Activated T-cell treated with anti-CD3 and anti-CD28 coated beads, Interleukin-2, amount 50 U/mL, for 24 hours (primary cell): ENCODE data around the gene SLC9A3.

Experiments
- DNase-seq: peaks from one replicate; pipeline ENCODE4 v3.0.0-alpha.2; 2020
- H3K27ac Mint-ChIP-seq: 2 replicates; pipeline ENCODE4 v1.8.0; 2020; ENCODE audit warnings: mild to moderate bottlenecking, mixed read lengths
- H3K27me3 Mint-ChIP-seq: 2 replicates; pipeline ENCODE4 v1.8.0; 2020; ENCODE audit warnings: mixed read lengths
- H3K36me3 Mint-ChIP-seq: 2 replicates; pipeline ENCODE4 v1.8.0; 2020; ENCODE audit warnings: low read depth, mixed read lengths
- H3K4me1 Mint-ChIP-seq: 2 replicates; pipeline ENCODE4 v1.8.0; 2020; ENCODE audit warnings: low read depth, mixed read lengths
- H3K4me3 Mint-ChIP-seq: 2 replicates; pipeline ENCODE4 v1.8.0; 2020; ENCODE audit warnings: mild to moderate bottlenecking, moderate library complexity, mixed read lengths
- H3K9me3 Mint-ChIP-seq: 2 replicates; pipeline ENCODE4 v1.8.0; 2020; ENCODE audit warnings: mixed read lengths

The SLC9A3 gene

DNA sequence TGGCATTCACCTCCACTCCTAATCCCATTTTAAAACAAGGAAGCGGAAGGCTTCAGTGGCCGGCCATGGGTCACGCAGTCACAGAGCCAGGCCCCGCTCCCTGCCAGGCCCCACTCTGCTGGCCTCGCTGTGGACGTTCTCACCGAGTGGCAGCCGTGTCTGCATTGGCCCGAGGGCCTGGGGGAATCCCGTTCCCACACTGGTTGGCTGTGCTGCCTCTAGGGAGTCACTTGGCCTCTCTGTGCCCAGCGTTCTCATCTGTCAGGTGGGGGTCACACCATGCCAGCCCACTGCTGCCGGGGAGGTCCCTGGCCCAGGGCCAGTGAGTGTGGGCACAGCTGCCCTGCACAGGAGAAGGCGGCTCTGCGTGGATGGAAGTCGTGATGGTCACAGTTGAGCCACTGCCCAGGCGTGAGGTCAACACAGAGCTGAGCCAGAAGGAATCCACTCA, 13.4 kb upstream of the SLC9A3 start:
- DNase-seq: no peak
- H3K27ac Mint-ChIP-seq: no peak overlapping the region
- no peak overlapping the region for H3K4me3 Mint-ChIP-seq
- no peaks in the 10 kb centered on the region for H3K9me3 Mint-ChIP-seq
- H3K27me3 Mint-ChIP-seq: peaks cover 20% of the 10 kb centered on the region
- H3K36me3 Mint-ChIP-seq: no peaks in the 10 kb centered on the region
- no peaks in the 10 kb centered on the region for H3K4me1 Mint-ChIP-seq

DNA sequence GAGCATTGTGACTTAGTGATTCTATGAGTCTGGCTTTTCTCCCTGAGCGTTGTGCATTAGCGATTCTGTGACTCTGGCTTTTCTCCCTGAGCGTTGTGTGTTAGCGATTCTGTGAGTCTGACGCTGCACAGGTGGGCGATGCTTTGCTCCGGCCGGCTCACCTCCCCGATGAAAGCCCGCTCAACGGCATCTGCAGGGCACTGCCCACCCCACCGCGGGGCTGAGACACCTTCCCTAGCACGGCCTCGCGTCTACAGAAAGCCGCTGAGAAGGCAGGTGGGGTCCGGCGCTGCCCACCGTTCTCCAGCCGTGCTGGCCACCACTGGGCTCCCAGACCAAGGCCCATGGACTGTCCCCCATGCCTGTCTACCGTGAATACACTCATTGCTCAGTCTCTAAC, 12.8 kb upstream of the SLC9A3 start:
- H3K27ac Mint-ChIP-seq: no peak overlapping the region
- H3K27me3 Mint-ChIP-seq: peaks cover 20% of the 10 kb centered on the region
- DNase-seq: no peak
- no peaks in the 10 kb centered on the region for H3K9me3 Mint-ChIP-seq
- H3K4me3 Mint-ChIP-seq: no peak overlapping the region
- H3K4me1 Mint-ChIP-seq: no peaks in the 10 kb centered on the region
- no peaks in the 10 kb centered on the region for H3K36me3 Mint-ChIP-seq

DNA sequence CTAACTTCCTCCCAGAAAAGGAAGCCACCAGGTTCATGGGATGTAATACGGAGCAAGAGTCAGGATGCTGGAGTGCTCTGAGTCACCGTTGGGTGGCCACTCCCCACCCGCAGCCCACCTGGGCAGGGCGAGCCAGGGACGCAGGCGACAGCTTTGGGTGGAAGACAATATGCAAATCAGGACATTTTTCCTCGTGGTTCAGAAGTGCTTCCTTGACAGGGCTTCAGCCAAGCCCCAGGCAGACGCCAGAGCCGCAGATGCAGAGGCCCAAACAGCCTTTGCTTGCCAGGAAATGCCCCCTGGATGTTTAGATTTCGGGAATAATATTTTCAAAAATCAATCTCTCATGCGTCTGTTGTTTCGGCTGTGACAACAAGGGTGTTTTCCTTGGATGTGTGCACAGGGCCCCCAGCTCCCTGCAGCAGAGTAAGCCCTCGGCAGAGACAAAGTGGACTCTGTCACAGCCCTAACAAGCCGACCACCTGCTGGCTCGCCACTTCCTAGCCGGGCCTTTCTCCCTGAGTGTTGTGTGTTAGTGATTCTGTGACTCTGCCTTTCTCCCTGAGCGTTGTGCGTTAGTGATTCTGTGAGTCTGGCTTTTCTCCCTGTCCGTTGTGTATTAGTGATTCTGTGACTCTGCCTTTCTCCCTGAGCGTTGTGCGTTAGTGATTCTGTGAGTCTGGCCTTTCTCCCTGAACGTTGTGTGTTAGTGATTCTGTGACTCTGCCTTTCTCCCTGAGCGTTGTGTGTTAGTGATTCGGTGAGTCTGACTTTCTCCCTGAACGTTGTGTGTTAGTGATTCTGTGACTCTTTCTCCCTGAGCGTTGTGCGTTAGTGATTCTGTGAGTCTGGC, 11.8 kb upstream of the SLC9A3 start:
- DNase-seq: no peak
- Mint-ChIP-seq H3K36me3 (no peaks in the 10 kb centered on the region), H3K27ac (no peak overlapping the region), H3K4me3 (no peak overlapping the region), H3K9me3 (no peaks in the 10 kb centered on the region), H3K4me1 (no peaks in the 10 kb centered on the region), H3K27me3 (peaks cover 28% of the 10 kb centered on the region)

DNA sequence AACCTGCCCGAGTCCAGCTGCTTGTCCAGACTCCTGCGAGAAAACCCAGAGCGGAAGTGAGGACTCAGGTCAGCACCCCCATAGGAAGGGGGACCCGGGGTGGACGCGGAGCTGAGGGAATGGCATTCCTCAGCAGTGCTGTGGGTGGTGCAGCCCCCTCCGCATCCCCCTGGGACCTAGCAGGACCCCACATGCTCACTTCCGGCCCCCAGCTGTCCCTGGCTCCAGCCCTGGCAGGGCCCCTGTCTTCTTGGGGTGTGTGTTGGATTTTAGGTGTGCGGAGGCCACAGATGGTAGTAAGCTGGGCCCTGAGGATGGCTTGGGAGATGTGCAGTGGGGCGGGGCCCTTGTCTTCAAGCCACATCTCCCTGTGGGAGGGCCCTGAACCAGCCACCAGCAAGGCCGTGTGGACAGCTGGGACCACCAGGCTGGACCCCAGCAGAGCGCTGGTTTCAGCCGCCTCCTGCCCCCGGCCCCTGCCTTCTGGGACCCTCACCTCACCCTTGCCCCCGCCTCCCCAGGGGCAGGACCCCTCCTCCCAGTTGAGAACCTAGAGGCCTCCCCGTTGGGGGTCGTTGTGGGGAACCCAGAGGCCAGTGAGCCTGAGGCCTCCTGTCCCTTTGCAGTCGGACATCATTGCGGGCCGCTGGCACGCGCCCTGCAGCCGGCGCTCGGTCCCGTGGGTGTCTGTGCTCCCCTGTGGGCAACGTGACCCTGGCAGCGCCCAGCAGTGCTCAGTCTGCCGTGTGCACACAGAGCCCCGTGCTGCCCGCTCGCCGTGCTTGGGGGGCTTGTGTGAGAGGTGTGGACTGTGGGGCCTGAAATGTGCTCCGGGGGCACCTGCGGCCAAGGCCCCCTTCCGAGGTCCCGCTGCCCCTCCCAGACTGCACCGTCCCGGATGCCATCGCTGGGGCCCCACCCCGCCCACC, 10.8 kb upstream of the SLC9A3 start:
- no peak for DNase-seq
- Mint-ChIP-seq H3K4me3 (no peak overlapping the region), H3K4me1 (peaks cover 2% of the 10 kb centered on the region), H3K36me3 (no peaks in the 10 kb centered on the region), H3K27ac (no peak overlapping the region), H3K9me3 (no peaks in the 10 kb centered on the region), H3K27me3 (peaks cover 34% of the 10 kb centered on the region)

DNA sequence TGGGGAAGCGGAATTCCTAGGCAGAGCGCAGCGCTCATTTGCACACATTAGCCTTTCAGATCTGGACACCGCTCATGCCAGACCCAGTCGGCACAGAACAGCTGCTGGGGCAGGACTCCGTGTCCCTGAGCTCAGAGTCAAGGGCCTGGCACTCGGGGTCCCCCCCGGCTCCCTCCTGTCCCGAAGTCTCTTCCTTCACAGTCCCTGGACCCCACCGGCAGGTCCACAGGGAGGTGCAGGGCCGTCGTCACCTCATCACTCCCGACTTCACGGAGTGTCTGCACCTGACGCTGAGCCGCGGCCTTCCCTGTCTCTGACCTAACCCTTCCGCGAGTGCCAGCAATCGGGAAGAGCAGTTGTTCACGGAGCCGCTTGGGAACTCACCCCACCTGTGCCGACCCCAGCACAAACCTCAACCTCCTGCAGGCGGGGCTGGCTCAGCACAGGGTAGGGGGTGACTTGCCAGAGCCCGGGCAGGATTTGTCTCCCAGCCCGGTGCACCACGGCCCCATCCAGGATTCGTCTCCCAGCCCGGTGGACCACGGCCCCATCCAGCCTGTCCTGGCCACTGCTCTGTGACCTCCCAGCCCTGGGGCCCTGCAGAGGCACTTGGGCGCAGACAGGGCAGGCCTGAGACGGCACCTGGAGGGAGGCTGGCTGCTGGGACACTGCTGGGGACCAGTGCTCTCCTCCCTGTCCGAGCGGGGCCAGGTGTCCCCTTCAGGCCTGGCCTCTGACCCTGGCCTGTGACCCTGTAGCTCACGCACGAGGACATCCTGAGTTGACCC, 9.9 kb upstream of the SLC9A3 start:
- no peak for DNase-seq
- H3K9me3 Mint-ChIP-seq: no peaks in the 10 kb centered on the region
- peaks cover 9% of the 10 kb centered on the region for H3K4me1 Mint-ChIP-seq
- no peak overlapping the region for H3K27ac Mint-ChIP-seq
- peaks cover 42% of the 10 kb centered on the region for H3K27me3 Mint-ChIP-seq
- H3K4me3 Mint-ChIP-seq: no peak overlapping the region
- H3K36me3 Mint-ChIP-seq: no peaks in the 10 kb centered on the region

DNA sequence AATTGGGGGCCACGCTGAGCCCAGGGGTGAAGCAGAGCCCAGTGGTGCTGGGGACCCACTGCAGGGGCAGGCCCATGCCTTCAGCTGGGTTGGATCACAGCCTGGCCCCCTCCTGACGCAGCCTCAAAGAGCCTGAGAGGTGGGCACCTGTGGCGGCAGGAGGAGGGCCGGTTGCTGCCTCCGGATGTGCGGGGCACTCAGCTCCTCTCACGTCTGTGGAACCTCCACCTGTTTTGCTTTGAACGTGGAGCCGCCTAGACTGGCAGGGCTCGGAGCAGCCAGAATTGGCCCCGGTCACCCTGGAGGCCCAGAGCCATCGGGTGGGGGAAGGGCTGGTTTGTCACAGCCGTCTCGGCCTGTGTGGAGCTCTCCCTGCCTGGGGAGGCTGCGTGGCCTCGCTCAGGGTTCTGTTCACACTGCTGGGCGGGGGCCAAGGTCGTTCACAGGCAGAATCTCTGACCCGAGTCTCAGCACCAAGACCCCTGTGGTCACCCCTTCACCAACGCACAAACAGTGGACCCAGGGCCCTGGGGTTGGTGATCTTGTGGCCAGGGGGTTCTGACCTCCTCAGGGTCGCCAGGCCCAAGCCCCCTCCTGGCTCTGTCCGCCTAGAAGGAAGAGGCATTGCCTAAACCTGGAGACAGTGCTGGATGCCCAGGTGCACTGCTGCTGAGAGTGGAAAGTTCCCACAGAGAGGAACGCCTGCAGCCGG, 9.2 kb upstream of the SLC9A3 start:
- Mint-ChIP-seq H3K27ac (no peak overlapping the region), H3K9me3 (no peaks in the 10 kb centered on the region), H3K36me3 (no peaks in the 10 kb centered on the region), H3K27me3 (peaks cover 47% of the 10 kb centered on the region), H3K4me1 (peaks cover 14% of the 10 kb centered on the region), H3K4me3 (no peak overlapping the region)
- no peak for DNase-seq

DNA sequence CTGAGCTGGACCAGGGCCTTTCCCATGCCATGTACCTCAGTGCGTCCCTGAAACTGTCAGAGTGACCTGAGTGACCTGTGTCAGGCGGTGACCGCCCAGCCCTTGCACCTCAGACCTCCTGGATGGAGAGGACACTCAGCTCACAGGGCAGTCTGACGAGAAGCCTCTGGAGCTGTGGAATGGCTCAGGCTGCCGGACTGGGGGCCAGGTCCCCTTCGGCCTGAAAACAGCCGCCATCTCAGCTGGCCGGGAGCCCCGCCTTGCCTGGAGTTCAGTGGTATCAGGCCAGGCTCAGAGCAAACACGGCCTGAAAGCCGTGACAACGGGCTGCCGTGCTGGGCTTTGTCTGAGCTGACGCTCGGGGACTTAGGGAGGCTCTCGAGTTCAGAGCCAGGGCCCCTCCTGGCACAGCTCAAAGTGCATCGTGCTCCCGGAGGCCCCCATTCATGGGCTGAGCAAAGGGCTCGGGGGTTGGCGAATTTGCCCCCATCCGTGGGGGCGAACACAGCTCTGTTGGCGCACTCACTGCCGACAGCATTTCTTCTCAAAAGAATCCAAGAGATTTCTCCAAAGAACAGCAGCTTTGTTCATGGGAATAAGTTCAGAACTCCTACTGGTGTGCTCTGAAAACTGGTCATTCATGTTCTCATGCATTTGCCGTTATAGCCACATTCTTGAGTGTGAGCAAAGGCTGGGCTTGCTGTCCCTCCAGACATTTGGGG, 8.4 kb upstream of the SLC9A3 start:
- Mint-ChIP-seq H3K36me3 (no peaks in the 10 kb centered on the region), H3K9me3 (no peaks in the 10 kb centered on the region), H3K4me3 (no peak overlapping the region), H3K4me1 (peaks cover 16% of the 10 kb centered on the region), H3K27me3 (peaks cover 50% of the 10 kb centered on the region), H3K27ac (no peak overlapping the region)
- no peak for DNase-seq

DNA sequence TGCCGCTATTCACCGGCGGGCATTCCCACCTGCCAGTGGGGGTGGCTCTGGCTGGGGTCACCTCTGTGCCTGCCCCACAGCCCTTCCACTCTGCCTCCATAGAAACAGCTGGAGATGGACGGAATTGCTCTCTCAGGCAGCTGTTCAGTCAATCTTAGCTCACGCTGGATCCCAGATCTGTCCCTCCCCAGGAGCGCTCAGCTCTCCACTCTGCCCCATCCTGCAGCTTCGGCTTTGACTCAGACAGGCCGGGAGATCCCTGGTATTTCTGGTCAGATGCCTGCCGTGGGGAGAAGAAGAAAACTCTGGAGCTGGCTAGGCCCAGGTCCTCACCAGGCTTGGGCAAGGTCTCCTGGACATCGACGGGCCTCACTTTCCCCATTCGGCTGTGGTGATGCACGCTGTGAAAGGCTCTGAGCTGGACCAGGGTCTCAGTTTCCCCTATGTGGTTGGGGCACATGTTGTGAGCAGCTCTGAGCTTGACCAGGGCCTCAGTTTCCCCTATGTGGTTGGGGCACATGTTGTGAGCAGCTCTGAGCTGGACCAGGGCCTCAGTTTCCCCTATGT, 7.6 kb upstream of the SLC9A3 start:
- Mint-ChIP-seq H3K9me3 (no peaks in the 10 kb centered on the region), H3K27ac (no peak overlapping the region), H3K4me1 (peaks cover 25% of the 10 kb centered on the region), H3K36me3 (no peaks in the 10 kb centered on the region), H3K4me3 (no peak overlapping the region), H3K27me3 (peaks cover 58% of the 10 kb centered on the region)
- DNase-seq: no peak

DNA sequence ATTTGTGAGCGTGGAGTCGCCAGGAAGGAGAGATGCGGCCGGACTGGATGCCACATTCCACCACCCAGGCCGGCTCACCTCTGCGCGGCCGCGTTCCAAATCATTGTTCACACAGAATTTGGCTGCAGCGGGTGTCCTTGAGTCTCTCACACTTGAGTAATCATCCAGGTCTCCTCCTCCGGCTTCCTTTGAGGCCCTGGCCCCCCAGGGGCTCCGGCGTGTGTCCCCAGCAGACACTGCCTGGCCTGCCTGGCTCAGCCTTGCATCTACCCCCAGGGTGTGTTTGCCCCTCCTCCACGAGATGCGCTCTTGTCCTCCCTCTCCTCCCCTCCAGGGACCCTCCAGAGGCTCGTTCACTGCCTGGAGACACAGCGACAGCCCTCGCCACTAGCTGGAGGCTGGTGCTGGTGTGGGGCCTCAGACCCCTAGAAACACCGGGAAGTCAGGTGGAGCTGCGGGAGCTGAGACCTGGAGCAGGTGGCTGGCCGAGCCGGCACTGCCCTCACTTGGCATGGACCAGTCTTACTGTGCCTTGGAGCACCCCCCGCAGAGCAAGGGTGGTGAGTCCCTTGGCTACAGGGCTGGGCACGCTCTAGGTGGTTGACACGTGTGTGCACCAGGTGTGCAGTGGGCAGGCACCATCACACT, 7.0 kb upstream of the SLC9A3 start:
- Mint-ChIP-seq H3K27ac (no peak overlapping the region), H3K4me3 (no peak overlapping the region), H3K4me1 (peaks cover 26% of the 10 kb centered on the region), H3K9me3 (no peaks in the 10 kb centered on the region), H3K36me3 (no peaks in the 10 kb centered on the region), H3K27me3 (peaks cover 65% of the 10 kb centered on the region)
- no peak for DNase-seq

DNA sequence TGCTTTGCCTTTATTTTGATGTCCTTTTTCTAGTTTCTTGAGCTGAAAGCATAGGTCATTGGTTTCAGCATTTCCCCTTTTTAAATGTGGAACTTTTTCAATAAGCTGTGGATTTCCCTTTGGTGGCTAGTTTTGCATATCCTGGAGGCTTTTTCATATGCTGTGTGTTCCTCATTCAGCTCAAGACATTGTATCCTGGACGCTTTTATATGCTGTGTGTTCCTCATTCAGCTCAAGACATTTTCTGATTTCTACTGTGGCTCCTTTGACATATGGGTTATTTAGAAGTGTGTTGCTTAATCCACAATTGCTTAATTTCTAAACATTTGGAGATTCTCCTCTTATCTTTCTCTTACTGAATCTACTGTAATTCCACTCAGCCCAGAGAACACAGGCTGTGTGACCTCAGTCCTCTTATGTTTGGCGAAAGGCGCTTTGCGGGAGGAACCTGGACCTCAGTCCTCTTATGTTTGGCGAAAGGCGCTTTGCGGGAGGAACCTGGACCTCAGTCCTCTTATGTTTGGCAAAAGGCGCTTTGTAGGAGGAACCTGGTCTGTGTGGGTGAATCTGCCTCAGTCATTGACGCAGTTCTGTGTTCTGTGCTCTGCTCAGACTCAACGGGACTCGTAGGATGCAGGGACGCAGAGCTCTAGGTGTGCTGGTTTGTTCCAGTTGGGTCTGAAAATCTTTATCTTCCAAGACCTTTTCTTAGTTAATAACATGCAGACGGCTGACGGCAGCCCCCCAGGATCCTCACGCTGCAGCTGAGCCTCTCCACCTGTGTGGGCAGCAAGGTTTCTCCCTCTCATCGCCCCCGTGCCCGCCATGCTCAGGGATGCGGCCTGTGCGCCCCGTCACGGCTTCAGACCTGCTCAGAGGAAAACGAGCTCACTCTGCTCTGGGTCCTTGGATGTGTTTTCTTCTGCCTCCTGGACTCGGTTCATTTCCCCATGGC, 6.0 kb upstream of the SLC9A3 start:
- Mint-ChIP-seq H3K9me3 (no peaks in the 10 kb centered on the region), H3K4me3 (no peak overlapping the region), H3K4me1 (peaks cover 29% of the 10 kb centered on the region), H3K27ac (no peak overlapping the region), H3K27me3 (peaks cover 74% of the 10 kb centered on the region), H3K36me3 (no peaks in the 10 kb centered on the region)
- DNase-seq: no peak

DNA sequence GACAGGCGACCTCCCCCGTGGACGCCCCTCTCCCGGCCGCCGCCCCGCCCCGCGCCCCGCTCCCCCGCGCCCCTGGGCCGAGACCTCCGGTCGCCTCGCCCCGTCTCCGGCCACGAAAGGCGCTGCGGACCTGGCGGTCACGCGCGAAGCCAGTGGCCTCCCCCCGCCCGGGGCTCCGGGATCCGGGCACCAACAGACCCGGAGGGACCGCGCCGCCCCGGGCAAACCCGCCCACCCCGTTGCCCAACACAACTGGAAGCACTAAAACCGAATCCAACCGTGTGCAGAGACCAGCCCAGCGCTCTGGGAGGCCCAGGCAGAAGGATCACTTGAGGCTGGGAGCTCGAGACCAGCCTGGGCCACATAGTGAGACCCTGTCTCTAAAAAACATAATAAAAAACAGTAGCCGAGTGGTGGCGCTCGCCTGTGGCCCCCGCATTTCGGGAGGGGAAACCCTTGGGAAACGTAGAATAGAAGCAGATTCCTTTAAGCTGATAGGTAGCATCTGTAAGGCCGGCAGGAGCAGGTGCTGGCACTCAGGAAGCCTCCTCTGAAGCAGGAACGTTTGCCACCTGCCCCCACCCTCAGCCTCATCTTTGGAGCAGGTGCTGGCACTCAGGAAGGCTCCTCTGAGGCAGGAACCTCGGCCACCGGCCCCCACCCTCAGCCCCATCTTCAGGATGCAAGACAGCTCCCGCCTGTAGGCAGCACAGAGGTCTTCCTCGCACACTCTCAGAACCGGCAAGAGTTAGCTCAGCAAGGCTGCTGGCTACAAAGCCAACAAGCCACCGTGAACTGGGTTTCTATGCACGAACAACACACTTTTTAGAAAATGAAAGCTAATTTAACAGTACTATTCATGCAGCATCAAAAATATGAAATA, 4.6 kb upstream of the SLC9A3 start:
- Mint-ChIP-seq H3K4me1 (peaks cover 34% of the 10 kb centered on the region), H3K27ac (no peak overlapping the region), H3K27me3 (peaks cover 75% of the 10 kb centered on the region), H3K9me3 (no peaks in the 10 kb centered on the region), H3K4me3 (peak overlapping the region; percentile 8), H3K36me3 (no peaks in the 10 kb centered on the region)
- DNase-seq: no peak
